ENCODE data around the gene KIF2C. TPM values are rescaled to one million over a fixed set of nuclear protein-coding genes. Genes with fewer than 3 reads are reported as not detected.
"Not testable (repeated sequence)": the region's sequence is repeated elsewhere in the genome, so short reads cannot be mapped to it uniquely, and the experiment has no call there.

Gene KIF2C
- 81.8 and 82.2 TPM in 2 replicates for total RNA-seq (2014; rRNA removed; shearing (Covaris generic))

DNA sequence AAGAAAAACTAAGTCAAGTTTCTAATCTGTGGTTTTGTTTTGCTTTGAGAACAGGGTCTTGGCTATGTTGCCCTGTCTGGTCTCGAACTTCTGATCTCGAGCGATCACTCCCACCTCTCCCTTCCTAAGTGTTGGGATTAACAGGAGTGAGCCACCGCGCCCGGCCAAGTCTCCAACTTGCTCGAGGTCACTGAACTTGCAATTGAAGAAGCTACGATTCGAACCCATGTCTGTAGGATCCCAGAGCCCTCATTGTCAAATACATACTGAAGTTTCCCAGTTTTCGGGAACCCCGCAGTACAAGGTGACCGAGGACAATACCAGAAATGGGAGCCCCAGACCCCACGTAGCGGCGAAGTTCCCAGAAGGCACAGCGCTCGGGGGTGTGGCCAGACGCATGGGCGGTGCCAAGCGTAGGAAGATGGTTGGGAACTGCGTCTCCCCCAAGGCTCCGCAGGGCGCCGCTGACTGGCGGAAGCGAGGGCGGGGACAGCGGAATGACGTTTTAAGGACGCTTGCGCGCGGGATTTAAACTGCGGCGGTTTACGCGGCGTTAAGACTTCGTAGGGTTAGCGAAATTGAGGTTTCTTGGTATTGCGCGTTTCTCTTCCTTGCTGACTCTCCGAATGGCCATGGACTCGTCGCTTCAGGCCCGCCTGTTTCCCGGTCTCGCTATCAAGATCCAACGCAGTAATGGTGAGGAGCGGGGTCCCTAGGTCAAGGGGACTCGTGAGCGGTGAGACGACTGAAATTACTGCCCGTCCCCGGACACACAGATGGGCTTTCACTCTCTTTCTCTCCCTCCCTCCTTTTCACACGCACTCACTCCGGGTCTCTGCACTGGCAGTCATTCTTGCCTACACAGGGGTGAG lies at the start of gene KIF2C:
Gene KIF2C (plus strand): TSS at position 531 of the 872 bp plus-strand sequence. CDS start 96 bp downstream, at position 627.
- peak; percentile 98 for DNase-seq (ENCODE audit: low spot score)

GRCh38 chr1:44693159-44693558 lies 46.5 kb upstream of the KIF2C start:
- no peak for DNase-seq (ENCODE audit: low spot score)

- no peak for DNase-seq (ENCODE audit: low spot score)
Measured at GRCh38 chr1:44693900-44694299, 45.7 kb upstream of the KIF2C start.

DNA sequence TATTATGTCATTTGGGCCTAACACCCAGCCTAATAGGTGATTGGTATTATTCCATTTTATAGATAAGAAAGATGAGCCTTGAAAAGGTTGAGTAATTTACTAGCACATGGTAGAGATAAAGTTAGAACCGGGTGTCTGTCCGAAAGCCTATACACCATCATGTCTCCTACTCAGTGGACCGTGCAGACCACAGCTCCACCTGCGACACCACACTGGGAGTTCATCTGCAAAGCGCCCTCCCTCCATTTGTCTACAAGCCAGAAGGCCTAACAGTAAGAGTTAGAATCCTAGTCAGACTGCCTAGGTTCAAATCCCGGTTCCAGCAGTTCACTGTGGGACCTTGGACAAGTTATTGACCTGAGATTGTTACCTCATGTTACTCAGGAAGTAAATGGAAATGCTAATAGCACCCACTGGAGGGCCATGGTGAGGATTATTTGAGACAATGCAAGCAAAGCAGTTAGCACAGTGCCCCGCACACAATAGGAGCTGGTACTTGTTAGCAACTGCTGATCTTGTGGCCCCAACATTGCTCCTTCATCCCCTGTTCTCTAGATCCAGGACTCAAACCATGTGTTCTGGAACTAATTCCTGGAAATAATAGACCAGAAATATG lies 44.7 kb upstream of the KIF2C start:
- DNase-seq (ENCODE audit: low spot score), result no peak

DNA sequence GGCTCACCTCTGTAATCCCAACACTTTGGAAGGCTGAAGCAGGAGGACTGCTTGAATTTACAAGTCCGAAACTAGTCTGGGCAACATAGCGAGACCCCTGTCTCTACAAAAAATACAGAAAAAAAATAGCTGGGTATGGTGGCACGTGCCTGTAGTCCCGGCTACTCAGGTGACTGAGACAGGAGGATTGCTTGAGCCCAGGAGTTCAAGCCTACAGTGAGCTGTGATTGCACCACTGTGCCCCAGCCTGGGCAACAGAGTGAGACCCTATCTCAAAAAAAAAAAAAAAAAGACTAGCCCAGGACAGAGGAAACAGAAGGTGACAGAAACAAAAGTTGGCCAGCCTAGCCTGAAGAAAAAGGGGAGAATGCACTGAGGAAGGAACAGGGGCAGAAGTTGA lies 44.0 kb upstream of the KIF2C start:
- DNase-seq (ENCODE audit: low spot score), result no peak

GRCh38 chr1:44696101-44696500 lies 43.5 kb upstream of the KIF2C start:
- DNase-seq (ENCODE audit: low spot score), result no peak

DNA sequence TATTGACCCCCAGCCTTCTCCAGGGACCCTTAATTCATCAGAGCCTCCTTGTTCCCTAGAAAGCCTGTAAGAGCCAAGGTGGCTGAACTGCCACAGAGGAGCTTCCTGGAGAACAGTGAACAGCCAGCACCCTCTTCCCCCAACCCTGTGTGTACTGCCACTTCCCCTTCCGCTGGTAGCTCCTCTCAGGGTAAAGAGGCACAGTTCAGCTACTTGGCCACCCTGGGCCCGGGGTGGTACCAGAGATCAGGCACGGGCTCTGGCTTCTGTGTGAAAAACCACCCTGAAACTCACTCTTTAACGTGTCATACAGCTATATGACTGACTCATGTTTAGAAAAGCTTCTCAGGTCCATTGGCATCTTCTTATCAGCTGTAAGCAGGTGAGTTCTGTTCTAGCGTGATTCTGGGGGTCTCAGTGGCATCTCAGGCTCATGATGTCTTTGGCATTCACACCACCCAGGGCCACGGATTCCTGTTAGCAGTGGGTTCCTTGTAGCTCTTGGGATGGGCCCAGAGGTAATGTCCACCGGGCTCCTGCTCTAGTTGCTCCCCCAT lies 42.8 kb upstream of the KIF2C start:
- DNase-seq (ENCODE audit: low spot score), result no peak

DNA sequence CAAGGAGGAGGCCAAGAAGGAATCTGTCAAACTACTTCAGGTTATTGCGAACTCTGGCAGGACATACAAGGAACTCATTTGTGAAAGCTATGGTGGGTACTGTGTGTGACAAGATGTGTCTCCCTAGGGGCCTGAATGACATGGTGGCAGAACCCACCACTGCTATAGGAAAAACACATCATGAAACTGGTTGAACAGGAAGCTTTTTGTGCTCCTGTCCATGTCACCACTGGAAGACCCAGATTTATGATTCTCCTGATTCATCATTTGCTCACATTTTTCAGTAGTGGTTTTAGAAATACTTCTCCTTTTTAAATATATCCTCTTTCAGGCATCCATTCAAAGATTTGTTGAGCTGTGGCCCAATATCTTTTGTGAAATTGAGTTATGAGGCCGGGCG lies 41.5 kb upstream of the KIF2C start:
- DNase-seq (ENCODE audit: low spot score), result no peak

DNA sequence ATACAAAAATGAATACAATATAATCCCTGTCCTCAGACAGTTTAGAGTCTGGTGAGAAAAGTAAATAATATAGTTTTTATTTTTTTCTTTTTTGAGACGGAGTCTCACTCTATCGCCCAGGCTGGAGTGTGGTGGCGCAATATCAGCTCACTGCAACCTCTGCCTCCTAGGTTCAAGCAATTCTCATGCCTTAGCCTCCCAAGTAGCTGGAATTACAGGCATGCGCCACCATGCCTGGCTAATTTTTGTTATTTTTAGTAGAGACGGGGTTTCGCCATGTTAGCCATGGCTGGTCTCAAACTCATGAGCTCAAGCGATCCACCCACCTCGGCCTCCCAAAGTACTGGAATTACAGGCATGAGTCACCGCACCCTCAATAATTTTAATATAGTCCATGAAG lies 40.3 kb upstream of the KIF2C start:
- not testable (repeated sequence) for DNase-seq (ENCODE audit: low spot score)

- no peak for DNase-seq (ENCODE audit: low spot score)
Measured at GRCh38 chr1:44700573-44700972, 39.1 kb upstream of the KIF2C start.

GRCh38 chr1:44701141-44701573 lies 38.5 kb upstream of the KIF2C start:
- no peak for DNase-seq (ENCODE audit: low spot score)

DNA sequence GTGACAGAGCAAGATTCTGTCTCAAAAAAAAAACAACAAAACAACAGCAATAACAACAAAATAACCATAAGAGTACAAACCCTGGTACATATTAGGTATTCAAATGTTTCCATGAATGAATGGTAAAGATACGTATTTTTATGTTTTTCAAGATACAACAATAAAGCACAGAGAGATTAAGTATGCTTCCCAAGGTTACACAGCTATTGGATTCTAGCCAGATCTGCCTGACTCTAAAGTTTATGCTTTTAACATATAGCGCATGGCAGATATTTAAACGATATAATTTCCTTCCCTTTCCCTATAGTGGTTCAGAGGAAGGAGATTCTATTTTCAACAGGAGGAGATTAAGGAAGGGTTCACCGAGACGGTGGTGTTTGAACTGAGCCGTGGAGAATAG lies 34.2 kb upstream of the KIF2C start:
- no peak for DNase-seq (ENCODE audit: low spot score)

DNA sequence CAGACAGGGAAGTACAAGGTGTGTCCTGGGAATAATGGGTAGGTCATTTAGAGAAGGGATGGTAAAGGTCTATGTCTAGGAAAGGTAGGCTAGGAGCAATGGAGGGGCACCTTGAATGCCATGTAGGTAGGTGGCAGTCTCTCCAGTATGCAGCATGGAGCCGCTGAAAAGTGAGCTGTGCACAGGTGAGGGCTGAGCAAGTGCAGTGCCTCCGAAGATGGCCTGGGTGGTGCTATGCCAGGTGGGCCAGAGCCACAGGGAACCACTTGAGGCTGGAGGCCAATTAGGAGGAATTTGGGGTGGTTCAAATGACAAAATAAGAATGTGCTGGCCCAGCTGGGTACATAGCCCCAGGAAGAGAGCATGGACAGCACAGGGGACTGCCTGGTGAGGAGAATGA lies 33.7 kb upstream of the KIF2C start:
- DNase-seq (ENCODE audit: low spot score), result no peak

DNA sequence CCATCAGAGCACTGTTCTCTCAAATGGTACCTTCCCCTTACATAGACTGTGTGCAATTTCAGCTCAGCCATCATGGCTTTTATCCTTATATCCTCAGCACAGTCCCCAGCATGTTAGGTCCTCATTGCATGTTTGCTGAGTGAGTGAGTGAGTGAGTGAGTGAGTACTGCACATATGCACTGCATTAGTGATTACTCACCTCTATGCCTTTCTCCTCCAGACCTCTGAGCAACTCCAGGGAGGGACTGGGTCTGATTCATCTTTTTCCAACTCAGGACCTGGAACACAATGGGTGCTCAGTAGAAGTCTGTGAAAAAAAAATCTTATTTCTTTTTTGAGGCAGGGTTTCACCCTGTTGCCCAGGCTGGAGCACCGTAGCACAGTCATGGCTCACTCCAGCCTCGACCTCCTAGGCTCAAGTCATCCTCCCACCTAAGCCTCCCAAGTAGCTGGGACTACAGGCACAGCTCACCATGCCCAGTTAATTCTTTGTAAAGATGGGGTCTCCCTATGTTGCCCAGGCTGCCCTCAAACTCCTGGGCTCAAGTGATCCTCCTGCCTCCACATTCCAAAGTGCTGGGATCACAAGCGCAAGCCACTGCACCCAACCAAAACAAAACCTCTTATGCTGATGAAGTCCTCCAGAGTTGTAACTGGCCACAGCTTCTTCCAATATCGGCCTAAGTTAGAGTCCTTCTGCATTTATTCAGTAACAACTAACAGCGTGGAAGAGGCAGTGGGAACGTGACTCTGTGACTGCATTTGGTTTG lies 32.3 kb upstream of the KIF2C start:
- peak; percentile 63 for DNase-seq (ENCODE audit: low spot score)

GRCh38 chr1:44707959-44708831 lies 31.4 kb upstream of the KIF2C start:
- peak; percentile 71 for DNase-seq (ENCODE audit: low spot score)

GRCh38 chr1:44713321-44713781 lies 26.3 kb upstream of the KIF2C start:
- DNase-seq (ENCODE audit: low spot score), result no peak

GRCh38 chr1:44714532-44714931 lies 25.1 kb upstream of the KIF2C start:
- DNase-seq (ENCODE audit: low spot score), result no peak

DNA sequence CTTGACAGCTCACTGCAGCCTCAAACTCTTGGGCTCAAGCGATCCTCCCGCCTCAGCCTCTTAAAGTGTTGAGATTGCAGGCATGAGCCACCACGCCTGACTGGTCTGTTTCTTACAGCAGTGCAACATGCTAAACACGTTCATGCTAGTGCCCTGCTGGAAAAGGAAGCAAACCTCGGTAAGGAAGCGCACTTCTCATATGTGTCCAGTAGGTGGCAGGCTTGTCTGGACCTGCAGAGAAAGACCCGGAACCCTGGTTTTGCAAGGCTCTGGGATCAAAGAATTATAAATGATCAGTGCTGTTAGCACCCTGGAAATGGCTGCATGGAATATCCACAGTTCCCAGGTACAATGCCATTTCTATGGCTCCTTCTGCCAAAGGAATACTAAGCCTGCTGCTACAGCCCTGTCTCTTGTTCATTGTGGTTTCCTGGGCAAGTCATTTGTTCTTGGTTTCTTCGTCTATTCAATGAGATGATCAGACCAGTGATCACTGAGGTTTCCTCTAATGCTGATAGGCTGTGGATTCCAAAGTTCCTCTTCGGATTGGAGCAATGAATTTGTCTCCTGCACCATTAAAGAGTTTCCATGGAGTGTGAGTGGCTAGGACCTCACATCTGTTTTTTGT lies 24.6 kb upstream of the KIF2C start:
- peak; percentile 74 for DNase-seq (ENCODE audit: low spot score)

DNA sequence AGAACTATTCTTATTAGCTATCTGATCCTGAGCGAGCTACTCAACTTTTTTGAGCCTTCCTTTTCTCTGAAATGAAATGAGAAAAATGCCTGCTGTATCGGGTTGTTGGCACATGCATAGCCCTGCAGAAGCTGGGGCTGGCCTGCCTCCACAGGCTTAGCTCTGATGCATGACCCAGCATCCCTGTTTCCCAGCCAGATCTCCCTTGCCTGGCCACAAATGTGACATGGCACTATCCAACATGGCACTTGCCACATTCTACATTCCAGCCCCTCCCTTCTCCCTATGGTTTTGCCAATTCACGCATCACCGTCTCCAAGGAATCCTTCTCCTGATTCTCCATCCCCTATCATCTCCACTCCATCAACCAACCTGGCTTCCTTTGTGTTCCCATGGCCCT lies 22.5 kb upstream of the KIF2C start:
- DNase-seq (ENCODE audit: low spot score), result no peak

DNA sequence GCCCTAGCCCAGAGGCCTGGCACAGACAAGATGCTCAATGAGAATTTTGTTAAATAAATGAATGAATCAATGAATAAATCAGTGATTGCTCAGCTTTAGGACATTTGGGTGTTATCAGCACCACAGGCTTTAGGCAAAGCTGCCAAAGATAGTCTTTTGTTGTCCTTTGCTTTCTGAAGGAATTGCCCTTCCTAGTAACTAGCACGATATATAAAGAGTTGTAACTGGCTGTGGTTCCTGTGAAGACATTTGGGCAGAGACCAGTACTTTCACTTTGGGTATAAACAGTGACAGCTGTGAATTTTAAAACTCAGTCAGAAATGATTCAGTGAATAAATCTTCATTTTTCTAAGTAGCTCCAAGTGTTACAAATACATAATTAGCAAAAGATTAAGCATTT lies 22.0 kb upstream of the KIF2C start:
- DNase-seq (ENCODE audit: low spot score), result no peak

GRCh38 chr1:44718091-44718490 lies 21.5 kb upstream of the KIF2C start:
- no peak for DNase-seq (ENCODE audit: low spot score)
